ENCODE results near the gene PIGV. TPM values are rescaled to one million over a fixed set of nuclear protein-coding genes. Genes with fewer than 3 reads are reported as not detected.

The PIGV gene
- total and polyA plus RNA-seq, 8 donors, result 0.87 to 30.8 (median 7.0) TPM; not detected in 1

- intact Hi-C loops (cut with DNase I; ENCODE audit: low total_unique reads), result loop anchor here (10.0 kb wide), 1 partner anchor 100 kb away; no protein-coding TSS in a partner anchor
- peaks cover 10 to 25% (median 18%) of the 10 kb centered on the region in 4 donors for H3K36me3 ChIP-seq
- no peaks in the 10 kb centered on the region for H3K27me3 ChIP-seq
- H3K4me3 ChIP-seq, result no peak overlapping the region
- TF ChIP-seq, protein P1, sequence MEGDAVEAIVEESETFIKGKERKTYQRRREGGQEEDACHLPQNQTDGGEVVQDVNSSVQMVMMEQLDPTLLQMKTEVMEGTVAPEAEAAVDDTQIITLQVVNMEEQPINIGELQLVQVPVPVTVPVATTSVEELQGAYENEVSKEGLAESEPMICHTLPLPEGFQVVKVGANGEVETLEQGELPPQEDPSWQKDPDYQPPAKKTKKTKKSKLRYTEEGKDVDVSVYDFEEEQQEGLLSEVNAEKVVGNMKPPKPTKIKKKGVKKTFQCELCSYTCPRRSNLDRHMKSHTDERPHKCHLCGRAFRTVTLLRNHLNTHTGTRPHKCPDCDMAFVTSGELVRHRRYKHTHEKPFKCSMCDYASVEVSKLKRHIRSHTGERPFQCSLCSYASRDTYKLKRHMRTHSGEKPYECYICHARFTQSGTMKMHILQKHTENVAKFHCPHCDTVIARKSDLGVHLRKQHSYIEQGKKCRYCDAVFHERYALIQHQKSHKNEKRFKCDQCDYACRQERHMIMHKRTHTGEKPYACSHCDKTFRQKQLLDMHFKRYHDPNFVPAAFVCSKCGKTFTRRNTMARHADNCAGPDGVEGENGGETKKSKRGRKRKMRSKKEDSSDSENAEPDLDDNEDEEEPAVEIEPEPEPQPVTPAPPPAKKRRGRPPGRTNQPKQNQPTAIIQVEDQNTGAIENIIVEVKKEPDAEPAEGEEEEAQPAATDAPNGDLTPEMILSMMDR (IDR thresholded peaks at IDR 0.05), result no peak
- TF ChIP-seq POLR2A (IDR thresholded peaks at IDR 0.05) (no peak), EP300 (IDR thresholded peaks at IDR 0.05) (no peak), POLR2AphosphoS5 (IDR thresholded peaks at IDR 0.05) (no peak)
- peak overlapping the region; percentile 77 to 100 (median 98) for H3K27ac ChIP-seq
- DNase-seq, result no peak
- no peaks in the 10 kb centered on the region for H3K9me3 ChIP-seq
- WGBS, 5 donors, result 81 to 96% (median 94%) methylated on average over 1 of the region's 1 CpG
- H3K4me1 ChIP-seq, result peaks cover 63 to 87% (median 74%) of the 10 kb centered on the region in 4 donors
These were observed 2.9 kb upstream of the PIGV start for GRCh38 chr1:26784886-26785285.

- H3K36me3 ChIP-seq, result peaks cover under 1 to 19% (median 9%) of the 10 kb centered on the region in 4 donors
- WGBS, 5 donors, result 73 to 77% (median 74%) methylated on average over 5 of the region's 5 CpGs
- intact Hi-C loops (cut with DNase I; ENCODE audit: low total_unique reads), result loop anchor here (10.0 kb wide), 1 partner anchor 101 kb away; no protein-coding TSS in a partner anchor
- H3K27ac ChIP-seq, result peak overlapping the region; percentile 79 to 100 (median 98)
- peak in 1 of 2 donors; percentile 79 for DNase-seq
- no peaks in the 10 kb centered on the region for H3K27me3 ChIP-seq
- H3K9me3 ChIP-seq, result no peaks in the 10 kb centered on the region
- H3K4me3 ChIP-seq, result no peak overlapping the region
- H3K4me1 ChIP-seq, result peaks cover 56 to 86% (median 74%) of the 10 kb centered on the region in 4 donors
- TF ChIP-seq, protein P1 (IDR thresholded peaks at IDR 0.05), result no peak
- peak in 2 of 3 donors; percentile 33 to 35 for TF ChIP-seq POLR2AphosphoS5 (IDR thresholded peaks at IDR 0.05)
These were observed 1.9 kb upstream of the PIGV start for GRCh38 chr1:26785611-26786436.

GRCh38 chr1:26786437-26787380 is 1.0 kb upstream of the PIGV start:
- H3K9me3 ChIP-seq, result no peaks in the 10 kb centered on the region
- WGBS, 5 donors, result 2 to 5% (median 3%) methylated on average over 11 to 12 of the region's 12 CpGs
- peaks cover 0 to 19% (median 9%) of the 10 kb centered on the region in 4 donors for H3K36me3 ChIP-seq
- intact Hi-C loops (cut with DNase I; ENCODE audit: low total_unique reads), result loop anchor here (10.0 kb wide), 1 partner anchor 102 kb away; no protein-coding TSS in a partner anchor
- peak overlapping the region; percentile 62 to 80 (median 72) for H3K4me3 ChIP-seq
- TF ChIP-seq POLR2AphosphoS5 (IDR thresholded peaks at IDR 0.05), result peak in 2 of 3 donors; percentile 47 to 73
- TF ChIP-seq, protein P1 (IDR thresholded peaks at IDR 0.05), result no peak
- peak overlapping the region; percentile 97 to 100 (median 98) for H3K27ac ChIP-seq
- H3K4me1 ChIP-seq, result peaks cover 48 to 86% (median 70%) of the 10 kb centered on the region in 4 donors
- H3K27me3 ChIP-seq, result no peaks in the 10 kb centered on the region
- peak; percentile 62 to 86 for DNase-seq

- Histone ChIP-seq H3K36me3 (peaks cover 0 to 19% (median 10%) of the 10 kb centered on the region in 4 donors), H3K9me3 (no peaks in the 10 kb centered on the region), H3K27me3 (no peaks in the 10 kb centered on the region), H3K27ac (peak overlapping the region; percentile 97 to 100 (median 98)), H3K4me1 (peaks cover 48 to 82% (median 65%) of the 10 kb centered on the region in 4 donors), H3K4me3 (peak overlapping the region; percentile 62 to 80 (median 72))
- intact Hi-C loops (cut with DNase I; ENCODE audit: low total_unique reads), result loop anchor here (10.0 kb wide), 1 partner anchor 103 kb away; no protein-coding TSS in a partner anchor
- peak in 1 of 2 donors; percentile 52 for DNase-seq
- TF ChIP-seq, protein P1 (IDR thresholded peaks at IDR 0.05), result no peak
- TF ChIP-seq POLR2A (IDR thresholded peaks at IDR 0.05) (no peak), EP300 (IDR thresholded peaks at IDR 0.05) (no peak), POLR2AphosphoS5 (IDR thresholded peaks at IDR 0.05) (no peak)
- 0 to 1% (median 0%) methylated on average over 3 to 11 of the region's 11 CpGs for WGBS, 5 donors
These were observed 407 bp upstream of the PIGV start for GRCh38 chr1:26787381-26787705.

Data from stomach (tissue), 9 donors.